Activated T-cell treated with anti-CD3 and anti-CD28 coated beads, Interleukin-2, amount 50 U/mL, for 4 hours (primary cell): Measurements from ENCODE around the gene ZNF385C. TPM values are rescaled to one million over a fixed set of nuclear protein-coding genes. Genes with fewer than 3 reads are reported as not detected.

Experiments used
- ATAC-seq, 2 donors: fragments of 200-7000 bp; cut with Tn5 transposase; one replicate each; pipeline ENCODE4 v1.10.0; 2021
- DNase-seq: peaks from one replicate; pipeline ENCODE4 v3.0.0-alpha.2; 2020
- H3K27me3 Mint-ChIP-seq: one replicate; pipeline ENCODE4 v1.8.0; 2021; ENCODE audit warnings: low read depth, mixed read lengths
- H3K36me3 Mint-ChIP-seq: one replicate; pipeline ENCODE4 v1.8.0; 2022; ENCODE audit warnings: mixed read lengths; ENCODE audit not compliant: insufficient read depth
- H3K4me1 Mint-ChIP-seq: one replicate; pipeline ENCODE4 v1.8.0; 2021; ENCODE audit warnings: low read depth, mixed read lengths
- H3K4me3 Mint-ChIP-seq: one replicate; pipeline ENCODE4 v1.8.0; 2021; ENCODE audit warnings: mild to moderate bottlenecking, moderate library complexity, mixed read lengths
- H3K9me3 Mint-ChIP-seq: one replicate; pipeline ENCODE4 v1.8.0; 2021; ENCODE audit warnings: mixed read lengths
- total RNA-seq, 3 donors: library from RNA; stranded (reverse); gene quantifications; one replicate each; pipeline ENCODE4 v1.2.1, GENCODE V29; 2021

ZNF385C gene
- total RNA-seq, 3 donors from 2014 or later, result 0.29 to 0.43 TPM; not detected in 1

DNA sequence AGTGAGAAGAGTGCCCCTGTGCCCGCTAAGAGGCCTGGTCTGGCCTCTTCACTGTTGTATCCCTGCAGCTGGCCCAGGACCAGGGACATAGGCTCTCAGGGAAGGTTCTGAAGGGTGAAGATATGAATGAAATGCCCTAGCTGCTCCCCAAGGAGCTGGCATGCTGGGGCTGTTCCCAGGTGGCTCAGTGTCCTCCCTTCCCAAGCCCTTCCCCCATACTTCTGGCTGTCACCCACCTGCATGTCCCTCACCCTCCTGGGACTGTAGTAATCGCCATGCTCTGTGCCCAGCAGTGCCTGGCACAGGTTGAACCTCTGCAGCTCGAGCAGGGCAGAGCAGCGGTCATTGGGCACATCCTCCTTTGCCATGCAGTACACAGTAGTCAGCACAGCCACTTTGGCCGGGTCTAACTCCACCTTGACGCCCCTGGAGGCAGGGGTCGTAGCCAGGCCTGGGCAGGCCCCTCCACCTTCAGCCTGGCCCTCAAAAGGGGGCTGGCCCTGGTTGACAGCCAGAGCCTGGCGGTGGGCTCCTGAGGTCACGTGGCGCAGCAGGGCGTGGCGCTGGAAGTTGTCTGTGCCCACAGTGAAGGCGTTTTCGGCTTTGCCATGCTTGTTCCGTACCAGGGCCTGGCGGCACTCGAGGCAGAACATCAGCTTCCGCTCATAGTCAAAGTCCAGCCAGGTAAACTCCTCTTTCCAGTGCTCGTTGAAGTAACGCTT is 55.5 kb downstream of the ZNF385C start:
- Mint-ChIP-seq H3K27me3 (peaks cover 8% of the 10 kb centered on the region), H3K4me1 (no peaks in the 10 kb centered on the region), H3K36me3 (no peaks in the 10 kb centered on the region)

DNA sequence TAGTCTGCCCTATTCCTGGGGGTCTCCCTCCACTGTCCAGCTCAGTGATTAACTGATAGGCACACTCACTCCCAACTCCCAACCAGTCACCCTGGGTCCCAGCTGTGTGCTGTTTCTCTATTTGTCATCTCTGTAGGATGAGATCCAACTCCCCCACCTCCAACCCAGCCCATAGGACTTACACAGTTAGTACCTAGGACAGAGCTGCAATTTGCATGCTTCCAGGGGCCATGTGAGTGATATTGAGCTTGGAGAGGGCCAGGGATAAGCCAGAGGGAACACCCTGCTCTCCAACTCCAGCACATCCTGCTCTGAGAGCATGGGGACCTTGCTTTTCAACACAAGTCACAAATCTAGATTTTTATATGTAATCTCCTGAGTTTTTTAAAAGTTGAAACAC is 56.7 kb downstream of the ZNF385C start:
- ATAC-seq, result no peak
- no peaks in the 10 kb centered on the region for H3K4me1 Mint-ChIP-seq
- no peaks in the 10 kb centered on the region for H3K36me3 Mint-ChIP-seq
- peaks cover 11% of the 10 kb centered on the region for H3K27me3 Mint-ChIP-seq
- no peak overlapping the region for H3K4me3 Mint-ChIP-seq
- no peak for DNase-seq
- no peaks in the 10 kb centered on the region for H3K9me3 Mint-ChIP-seq

More for the DNA sequence above, 55.5 kb downstream of the ZNF385C start:
- ATAC-seq (no peak), DNase-seq (no peak)
- Mint-ChIP-seq H3K9me3 (no peaks in the 10 kb centered on the region), H3K4me3 (no peak overlapping the region)

DNA sequence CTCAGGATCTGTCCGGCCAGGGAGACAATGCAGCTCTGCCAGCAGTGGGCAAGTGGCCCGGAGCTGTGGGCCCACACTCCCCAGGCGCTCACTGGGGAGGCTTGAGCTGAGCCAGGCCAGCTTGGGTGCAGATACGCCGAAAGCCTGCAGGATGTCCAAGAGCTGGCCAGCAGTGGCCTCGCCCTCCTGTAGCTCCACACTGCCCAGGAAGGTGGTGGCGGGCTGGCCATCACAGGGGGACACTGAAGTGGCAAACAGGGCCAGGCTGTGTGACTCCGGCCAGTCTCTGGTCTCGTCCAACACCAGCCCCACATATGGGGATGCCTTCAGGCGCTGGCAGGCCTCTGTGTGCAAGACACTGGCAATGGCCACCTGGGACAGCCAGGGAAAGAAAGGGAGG is 57.5 kb downstream of the ZNF385C start:
- ATAC-seq (no peak), DNase-seq (no peak)
- H3K4me1 Mint-ChIP-seq, result no peaks in the 10 kb centered on the region
- peaks cover 11% of the 10 kb centered on the region for H3K27me3 Mint-ChIP-seq
- H3K36me3 Mint-ChIP-seq, result no peaks in the 10 kb centered on the region
- no peak overlapping the region for H3K4me3 Mint-ChIP-seq
- H3K9me3 Mint-ChIP-seq, result no peaks in the 10 kb centered on the region

DNA sequence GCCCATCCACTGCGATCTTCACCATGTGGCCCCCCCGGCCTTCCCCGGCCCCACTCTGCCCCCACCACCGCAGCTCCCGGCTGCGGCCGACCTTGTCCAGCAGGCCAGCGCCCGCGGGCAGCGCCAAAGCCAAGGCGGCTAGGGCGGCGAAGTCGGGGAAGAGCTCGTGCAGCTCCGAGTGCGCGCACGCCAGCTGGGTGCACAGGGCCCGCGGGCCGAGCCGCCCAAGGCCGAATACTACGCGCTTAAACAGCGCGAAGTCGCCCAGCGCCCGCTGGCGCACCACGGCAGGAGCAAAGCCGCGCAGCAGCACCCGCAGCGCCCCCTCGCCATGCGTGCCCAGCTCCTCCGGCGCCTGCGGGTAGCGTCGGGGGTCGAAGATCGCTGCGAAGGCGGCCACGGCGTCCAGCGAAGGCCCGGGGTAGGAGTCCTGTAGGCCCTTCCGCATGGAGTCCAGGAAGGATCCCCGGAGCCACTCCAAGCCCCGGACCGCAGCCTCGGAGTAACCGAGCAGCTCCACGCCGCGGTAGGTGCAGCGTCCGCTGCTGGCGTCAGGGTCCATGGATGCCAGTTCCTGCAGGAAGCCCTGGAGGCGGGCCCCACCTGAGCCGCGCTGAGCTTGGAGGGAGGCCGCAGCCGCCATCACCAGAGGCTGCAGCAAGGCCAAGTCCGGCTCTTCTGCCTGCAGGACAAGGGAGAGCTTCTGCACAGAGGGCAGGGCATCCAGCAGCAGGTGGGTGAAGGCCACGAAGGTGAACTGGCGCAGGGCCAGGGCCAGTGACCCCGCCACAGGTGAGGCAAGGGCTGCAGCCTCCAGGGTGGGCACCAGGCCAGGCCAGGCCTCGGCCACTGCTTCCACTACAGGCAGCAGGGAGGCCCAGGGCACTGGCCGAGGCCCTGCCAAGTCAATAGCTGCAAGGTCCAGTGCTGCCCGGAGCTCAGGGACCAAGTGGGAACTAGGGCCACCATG is 58.2 kb downstream of the ZNF385C start:
- peak in 1 of 2 donors; percentile 48 for ATAC-seq
- Mint-ChIP-seq H3K9me3 (no peaks in the 10 kb centered on the region), H3K36me3 (no peaks in the 10 kb centered on the region), H3K27me3 (peaks cover 13% of the 10 kb centered on the region), H3K4me1 (no peaks in the 10 kb centered on the region), H3K4me3 (no peak overlapping the region)
- DNase-seq, result no peak

DNA sequence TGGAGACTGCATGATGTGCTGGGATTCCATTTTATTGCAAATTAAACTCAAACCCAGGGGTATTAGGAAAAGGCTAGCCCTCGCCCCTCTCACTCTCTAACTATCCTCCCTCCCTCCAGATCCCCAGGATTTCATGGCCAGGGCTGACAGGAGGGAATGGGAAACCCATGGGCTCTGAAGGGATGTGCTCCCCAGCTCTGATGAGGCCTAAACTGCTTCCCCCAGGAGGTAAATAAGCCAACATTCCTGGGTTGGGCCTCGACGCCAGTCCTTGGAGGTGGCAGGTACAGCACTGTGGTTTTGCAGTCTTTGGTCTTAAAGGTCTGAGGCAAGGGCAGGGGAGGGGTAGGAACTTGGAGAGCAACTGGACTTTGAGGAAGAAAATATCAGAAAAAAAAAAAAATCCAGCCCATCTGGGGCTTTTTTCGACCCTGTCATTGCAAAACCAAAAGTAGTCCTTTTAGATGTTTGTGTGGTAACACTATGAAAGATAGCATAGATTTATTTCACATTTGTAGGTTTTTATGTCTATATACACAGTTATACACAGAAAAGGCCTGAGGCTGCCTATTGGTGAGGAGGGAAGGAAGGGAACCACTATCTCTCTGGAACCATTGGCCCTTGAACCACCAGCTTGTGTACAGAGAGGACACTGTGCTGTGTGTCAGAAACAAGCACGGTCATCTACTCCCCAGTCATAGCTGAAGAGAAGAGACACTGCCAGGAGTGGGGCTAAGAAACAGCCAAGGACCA is 59.9 kb downstream of the ZNF385C start:
- no peak overlapping the region for H3K4me3 Mint-ChIP-seq
- H3K27me3 Mint-ChIP-seq, result peaks cover 15% of the 10 kb centered on the region
- DNase-seq (no peak), ATAC-seq (peak in 1 of 2 donors; percentile 20)
- H3K36me3 Mint-ChIP-seq, result no peaks in the 10 kb centered on the region
- peaks cover 5% of the 10 kb centered on the region for H3K4me1 Mint-ChIP-seq
- no peaks in the 10 kb centered on the region for H3K9me3 Mint-ChIP-seq

DNA sequence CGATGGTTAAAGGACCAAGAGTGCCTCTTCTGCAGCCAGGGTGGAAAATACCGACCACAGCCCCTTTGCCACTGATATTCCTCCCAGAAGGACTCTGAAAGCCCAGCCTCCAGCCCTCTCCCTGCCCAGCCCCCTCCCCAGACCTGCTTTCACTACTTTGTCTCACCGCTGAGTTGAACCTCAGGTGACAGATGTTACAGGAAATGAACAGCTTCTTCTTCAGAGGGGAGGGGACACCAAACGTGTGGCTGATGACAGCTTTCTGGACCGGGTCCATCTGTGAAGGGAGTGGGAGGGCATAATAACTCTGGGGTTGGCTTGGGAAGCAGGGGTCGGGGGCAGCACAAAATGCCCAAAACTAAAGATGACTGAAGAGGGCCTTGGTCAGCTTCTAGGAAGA is 64.2 kb downstream of the ZNF385C start:
- ATAC-seq (no peak), DNase-seq (no peak)
- no peak overlapping the region for H3K4me3 Mint-ChIP-seq
- H3K27me3 Mint-ChIP-seq, result peaks cover 14% of the 10 kb centered on the region
- peaks cover 5% of the 10 kb centered on the region for H3K4me1 Mint-ChIP-seq
- no peaks in the 10 kb centered on the region for H3K9me3 Mint-ChIP-seq
- H3K36me3 Mint-ChIP-seq, result no peaks in the 10 kb centered on the region

DNA sequence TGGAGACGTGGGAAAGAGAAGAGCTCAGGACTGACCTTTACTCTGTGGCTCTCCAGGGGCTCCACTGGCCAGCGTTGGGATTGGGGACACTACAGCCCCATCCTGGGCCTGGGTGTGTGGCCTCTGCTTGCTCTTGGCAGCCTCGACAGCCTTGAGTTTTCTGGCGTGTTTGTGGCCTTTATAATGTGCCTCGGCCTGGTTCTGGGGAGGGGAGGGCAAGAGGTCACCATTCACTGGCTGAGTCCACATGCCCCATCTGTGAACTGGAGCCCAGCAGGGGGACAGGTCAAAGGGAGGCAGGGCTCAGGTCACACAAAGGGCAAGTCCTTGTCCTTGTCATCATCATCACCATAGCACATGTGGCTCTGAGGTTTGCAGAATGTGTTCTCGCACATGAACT is 66.7 kb downstream of the ZNF385C start:
- Mint-ChIP-seq H3K27me3 (peaks cover 6% of the 10 kb centered on the region), H3K36me3 (no peaks in the 10 kb centered on the region), H3K4me3 (no peak overlapping the region), H3K9me3 (no peaks in the 10 kb centered on the region), H3K4me1 (peaks cover 5% of the 10 kb centered on the region)
- DNase-seq, result no peak
- no peak for ATAC-seq

DNA sequence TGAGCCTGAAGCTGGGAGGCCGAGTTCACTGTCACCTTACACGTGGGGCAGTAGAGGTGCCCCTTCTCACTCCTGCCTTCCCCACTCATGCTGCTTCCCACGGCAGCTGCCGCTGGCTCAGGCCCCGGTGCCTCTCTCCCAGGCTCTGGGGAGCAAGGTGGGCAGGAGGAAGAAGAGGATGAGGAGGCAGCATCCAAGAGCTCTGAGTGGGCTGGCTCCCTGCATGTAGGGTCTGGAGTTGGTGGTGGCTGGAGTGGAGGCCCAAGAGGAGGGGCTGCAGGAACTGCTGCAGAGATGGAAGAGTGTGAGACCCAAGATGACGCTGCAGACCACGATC is 69.5 kb downstream of the ZNF385C start:
- peaks cover 4% of the 10 kb centered on the region for H3K36me3 Mint-ChIP-seq
- H3K4me3 Mint-ChIP-seq, result no peak overlapping the region
- no peak for DNase-seq
- H3K9me3 Mint-ChIP-seq, result no peaks in the 10 kb centered on the region
- H3K4me1 Mint-ChIP-seq, result peaks cover 8% of the 10 kb centered on the region
- ATAC-seq, result no peak
- H3K27me3 Mint-ChIP-seq, result peaks cover 3% of the 10 kb centered on the region

DNA sequence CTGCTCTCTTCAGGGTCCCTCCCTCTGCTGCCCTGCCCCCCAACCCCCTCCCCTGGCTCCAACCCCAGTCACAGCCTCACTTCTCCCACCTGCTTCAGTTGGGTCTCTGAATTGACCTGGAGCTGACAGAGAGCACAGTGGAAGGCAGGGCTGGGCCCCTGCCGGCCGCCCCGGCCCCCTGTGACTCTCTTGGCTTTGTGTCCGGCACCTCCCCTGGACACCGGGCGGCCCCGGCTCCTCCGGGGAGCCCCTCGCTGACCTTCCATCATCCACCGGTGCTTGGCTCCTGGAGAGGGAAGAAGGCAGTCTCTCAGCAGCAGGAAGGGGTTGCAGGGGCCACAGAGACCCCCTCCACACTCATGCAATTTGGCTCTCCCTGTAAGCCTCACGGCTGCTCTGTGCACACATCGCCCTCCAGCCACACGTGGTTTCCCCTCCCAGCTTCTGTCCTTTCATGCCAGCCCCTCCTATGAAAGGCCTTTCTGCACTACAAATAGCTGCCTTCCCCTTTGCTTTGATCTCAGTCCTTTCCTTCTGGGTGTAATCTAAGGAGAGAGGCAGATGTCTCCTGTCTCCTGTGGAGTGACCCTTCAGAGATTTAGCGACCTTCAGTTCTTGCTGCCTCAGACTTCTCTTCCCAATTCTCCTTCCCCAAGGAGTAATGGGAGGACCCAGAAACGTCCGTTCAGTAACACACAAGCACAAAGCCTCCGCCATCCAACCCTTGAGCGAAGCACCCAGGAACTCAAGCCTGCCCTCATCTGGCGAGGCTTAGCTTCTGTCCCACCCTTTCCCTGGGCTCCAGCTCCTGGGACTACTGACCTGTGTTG is 70.1 kb downstream of the ZNF385C start:
- DNase-seq, result no peak
- no peak for ATAC-seq
- no peak overlapping the region for H3K4me3 Mint-ChIP-seq

DNA sequence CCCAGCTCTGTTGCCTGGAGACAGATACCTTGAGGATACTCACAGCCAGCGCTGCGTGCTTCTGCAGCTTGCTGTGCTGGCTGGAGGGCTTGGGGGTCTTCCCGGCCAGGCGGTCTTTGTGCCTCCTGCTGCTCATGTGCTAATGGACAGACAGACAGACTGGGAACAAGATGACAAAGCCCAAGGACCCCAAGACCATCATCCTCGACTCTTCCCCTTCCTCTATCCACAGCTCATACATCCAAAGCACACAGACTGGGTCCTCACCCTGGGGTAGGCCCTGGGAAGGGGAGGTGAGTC is 70.7 kb downstream of the ZNF385C start:
- ATAC-seq (no peak), DNase-seq (no peak)
- Mint-ChIP-seq H3K9me3 (no peaks in the 10 kb centered on the region), H3K4me3 (no peak overlapping the region), H3K4me1 (peaks cover 6% of the 10 kb centered on the region), H3K27me3 (peaks cover 3% of the 10 kb centered on the region), H3K36me3 (peaks cover 7% of the 10 kb centered on the region)

More for the DNA sequence above, 70.1 kb downstream of the ZNF385C start:
- Mint-ChIP-seq H3K27me3 (peaks cover 3% of the 10 kb centered on the region), H3K9me3 (no peaks in the 10 kb centered on the region), H3K4me1 (peaks cover 6% of the 10 kb centered on the region), H3K36me3 (peaks cover 7% of the 10 kb centered on the region)

DNA sequence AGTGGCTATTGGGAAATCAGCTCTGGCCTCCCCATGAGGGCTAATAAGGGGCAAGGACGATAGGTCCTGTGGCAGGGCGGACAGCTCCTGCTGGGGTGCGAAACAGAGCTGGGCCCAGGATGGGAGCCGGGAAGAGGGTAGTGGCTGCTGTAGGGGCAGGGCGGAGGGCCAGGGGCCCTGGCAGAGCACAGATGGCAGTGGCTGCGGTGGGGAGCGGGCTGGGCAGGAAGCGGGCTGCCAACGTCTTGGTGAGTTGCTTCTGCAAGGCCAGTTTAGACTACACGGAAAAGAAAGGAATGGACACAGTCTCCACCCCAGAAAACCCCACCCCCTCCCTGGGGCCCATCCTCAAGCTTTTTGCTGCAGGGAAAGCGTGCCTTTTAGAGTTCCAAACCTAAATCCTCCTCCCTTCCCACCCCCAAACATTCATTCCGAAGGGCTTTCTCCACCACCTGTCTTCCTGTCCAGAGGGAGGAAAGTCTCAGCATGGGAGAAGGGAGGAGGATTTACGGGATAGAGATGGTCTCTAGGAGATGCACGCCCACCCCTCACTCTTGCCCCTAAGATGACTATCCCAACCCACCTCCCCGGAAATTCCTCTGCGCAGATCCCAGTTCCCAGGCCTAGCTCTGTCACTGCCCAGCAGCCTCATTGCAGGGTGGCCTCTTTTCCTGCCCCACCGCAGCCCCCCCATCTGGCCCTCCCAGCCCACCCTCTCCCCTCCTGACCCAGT is 71.2 kb downstream of the ZNF385C start:
- H3K4me1 Mint-ChIP-seq, result peaks cover 10% of the 10 kb centered on the region
- DNase-seq, result no peak
- ATAC-seq, result no peak

DNA sequence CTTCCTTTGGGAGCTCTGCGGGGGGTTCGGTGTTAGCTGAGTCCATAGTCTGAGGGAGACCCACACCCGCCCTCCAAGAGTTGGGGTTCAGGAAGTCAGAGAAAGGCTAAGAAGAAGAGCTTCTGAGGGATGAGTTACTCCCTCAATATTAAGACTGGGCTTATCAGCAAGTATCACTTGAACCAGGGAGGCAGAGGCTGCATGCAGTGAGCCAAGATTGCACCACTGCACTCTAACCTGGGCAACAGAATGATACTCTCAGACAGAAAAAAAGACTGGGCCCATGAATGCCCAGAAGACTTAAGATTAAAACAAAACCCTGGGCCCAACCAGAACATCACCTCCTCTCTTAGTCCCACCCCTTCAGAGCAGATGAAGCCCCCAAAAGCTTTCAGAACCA is 72.3 kb downstream of the ZNF385C start:
- ATAC-seq (no peak), DNase-seq (no peak)
- Mint-ChIP-seq H3K4me3 (no peak overlapping the region), H3K27me3 (peaks cover 3% of the 10 kb centered on the region), H3K36me3 (peaks cover 14% of the 10 kb centered on the region), H3K9me3 (no peaks in the 10 kb centered on the region), H3K4me1 (peaks cover 15% of the 10 kb centered on the region)

More for the DNA sequence above, 71.2 kb downstream of the ZNF385C start:
- Mint-ChIP-seq H3K4me3 (no peak overlapping the region), H3K36me3 (peaks cover 10% of the 10 kb centered on the region), H3K27me3 (peaks cover 3% of the 10 kb centered on the region), H3K9me3 (no peaks in the 10 kb centered on the region)

DNA sequence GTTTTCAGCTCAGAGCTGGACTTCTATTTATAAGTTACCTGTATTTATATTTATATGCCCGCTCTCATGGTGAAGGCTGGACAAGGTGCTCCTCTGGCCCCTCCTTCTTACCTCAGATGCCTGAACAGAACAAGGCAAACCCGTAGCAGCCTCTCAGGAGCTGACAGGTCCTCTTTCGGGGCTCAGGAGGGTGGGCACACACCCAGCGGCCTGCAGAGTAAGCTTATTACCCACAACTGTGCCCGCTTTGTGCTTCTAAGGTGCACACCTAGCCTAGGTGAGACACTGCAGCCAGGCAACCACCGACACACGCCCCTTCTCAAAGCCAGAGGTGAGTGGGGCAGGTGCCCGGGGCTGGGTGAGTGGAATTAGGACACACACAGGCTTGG is 73.1 kb downstream of the ZNF385C start:
- peaks cover 14% of the 10 kb centered on the region for H3K36me3 Mint-ChIP-seq
- peaks cover 23% of the 10 kb centered on the region for H3K4me1 Mint-ChIP-seq
- no peaks in the 10 kb centered on the region for H3K27me3 Mint-ChIP-seq
- no peaks in the 10 kb centered on the region for H3K9me3 Mint-ChIP-seq
- no peak for ATAC-seq
- DNase-seq, result no peak
- no peak overlapping the region for H3K4me3 Mint-ChIP-seq
